G401.6 (cell line): ENCODE data around the gene ZNF710.

ENCODE experiments used
- FAIRE-seq: peaks from 2 replicates; lab custom pipeline; 2012; peaks lifted over from hg19 to GRCh38; lab: Jason Lieb, UNC

Gene ZNF710

DNA sequence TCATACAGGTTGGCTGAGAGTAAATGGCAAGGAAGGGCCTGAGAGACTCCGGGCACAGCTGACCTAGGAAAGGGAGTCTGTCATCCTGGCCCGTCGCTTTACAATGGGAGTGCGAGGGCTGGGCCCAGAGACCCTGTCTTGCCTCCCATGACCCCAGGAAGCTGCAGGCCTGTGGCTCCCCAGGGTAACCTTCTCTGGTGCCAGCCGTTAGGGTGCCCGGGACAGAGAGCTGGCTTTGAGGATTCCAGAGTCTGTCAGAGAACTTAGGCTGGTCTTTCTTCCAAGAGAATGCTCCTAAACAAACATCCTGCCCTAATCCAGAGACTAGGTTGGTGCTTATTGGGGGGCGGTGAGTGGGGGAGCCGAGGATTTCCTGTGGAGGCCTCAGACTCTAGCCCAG, 18.5 kb downstream of the ZNF710 start:
- FAIRE-seq = no peak

DNA sequence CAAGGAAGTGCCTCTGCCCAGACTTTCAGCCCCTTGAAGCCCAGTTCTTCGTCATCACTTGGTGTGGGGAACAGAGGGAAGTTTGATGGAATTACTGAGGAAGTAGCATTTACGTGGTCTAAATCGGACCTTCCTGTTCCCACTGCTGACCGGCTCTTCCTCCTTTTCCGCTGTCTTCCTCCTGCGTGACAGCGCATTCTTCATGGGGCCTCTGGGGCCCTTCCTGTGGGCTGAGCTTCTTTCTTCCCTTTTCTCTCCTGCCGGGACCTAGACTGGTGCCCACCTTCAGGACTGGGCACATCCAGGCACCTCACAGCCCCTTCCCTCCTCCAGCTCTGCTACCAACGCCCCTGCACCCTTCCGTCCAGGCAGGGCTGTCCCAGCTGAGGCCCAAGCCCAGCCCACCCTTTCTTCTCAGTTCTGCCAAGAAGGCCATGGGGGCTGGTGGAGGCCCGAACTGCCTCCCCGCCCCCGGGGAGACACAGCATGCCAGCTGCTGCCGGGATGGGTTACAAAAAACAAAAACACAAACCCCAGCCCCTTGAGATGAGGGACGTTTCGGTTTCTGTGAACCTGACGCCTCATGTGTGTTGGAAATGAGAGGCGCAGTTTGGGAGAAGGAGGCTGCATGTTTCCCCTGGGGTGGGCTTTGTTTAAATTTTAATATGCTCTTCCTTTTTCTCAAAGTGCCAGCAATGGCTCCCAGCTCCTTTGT, 19.1 kb downstream of the ZNF710 start:
- FAIRE-seq = no peak

DNA sequence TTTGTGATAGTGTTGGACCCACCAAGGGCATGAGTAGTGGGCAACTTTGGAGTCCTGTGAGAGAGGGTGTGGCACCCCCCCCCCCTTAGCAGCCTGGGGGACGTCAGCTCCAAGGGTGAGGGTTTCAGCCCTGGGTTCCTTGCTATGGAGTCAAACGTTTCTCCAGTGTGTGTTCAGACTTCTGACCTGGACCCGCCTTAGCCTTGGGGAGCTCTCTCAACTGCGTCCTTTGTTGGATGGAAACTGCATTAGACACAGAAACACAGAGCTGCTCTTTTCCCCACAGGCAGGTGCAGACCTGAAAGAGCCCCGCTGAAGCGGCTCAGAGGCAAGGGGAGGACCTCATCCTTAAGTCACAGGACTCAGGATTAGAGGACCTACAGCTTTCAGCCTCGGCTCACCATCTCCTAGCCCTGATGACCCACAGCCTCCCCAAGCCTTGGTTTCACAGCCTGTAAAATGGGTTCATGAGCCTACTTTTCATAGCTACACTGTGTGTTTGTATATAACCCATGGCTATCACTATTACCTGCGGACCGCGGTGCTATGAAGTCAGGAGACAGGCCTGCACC, 19.9 kb downstream of the ZNF710 start:
- no peak for FAIRE-seq

DNA sequence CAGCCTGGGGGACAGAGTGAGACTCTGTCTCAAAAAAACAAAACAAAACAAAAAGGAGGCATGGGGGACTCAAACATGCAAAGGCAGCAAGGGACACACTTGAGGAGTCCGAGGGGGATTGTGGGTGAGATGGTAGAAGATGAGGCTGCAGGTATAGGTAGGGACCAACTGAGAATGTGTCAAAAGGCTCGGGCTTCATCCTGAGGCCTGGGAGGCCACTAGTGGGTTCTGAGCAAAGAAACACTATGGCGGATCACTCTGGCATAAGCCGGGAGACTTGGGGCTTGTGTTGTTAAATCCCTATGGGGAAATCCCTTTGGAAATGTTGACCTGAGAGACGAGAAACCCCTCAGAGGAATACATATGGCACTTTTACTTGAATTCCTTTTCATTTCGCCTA, 21.2 kb downstream of the ZNF710 start:
- FAIRE-seq = no peak

DNA sequence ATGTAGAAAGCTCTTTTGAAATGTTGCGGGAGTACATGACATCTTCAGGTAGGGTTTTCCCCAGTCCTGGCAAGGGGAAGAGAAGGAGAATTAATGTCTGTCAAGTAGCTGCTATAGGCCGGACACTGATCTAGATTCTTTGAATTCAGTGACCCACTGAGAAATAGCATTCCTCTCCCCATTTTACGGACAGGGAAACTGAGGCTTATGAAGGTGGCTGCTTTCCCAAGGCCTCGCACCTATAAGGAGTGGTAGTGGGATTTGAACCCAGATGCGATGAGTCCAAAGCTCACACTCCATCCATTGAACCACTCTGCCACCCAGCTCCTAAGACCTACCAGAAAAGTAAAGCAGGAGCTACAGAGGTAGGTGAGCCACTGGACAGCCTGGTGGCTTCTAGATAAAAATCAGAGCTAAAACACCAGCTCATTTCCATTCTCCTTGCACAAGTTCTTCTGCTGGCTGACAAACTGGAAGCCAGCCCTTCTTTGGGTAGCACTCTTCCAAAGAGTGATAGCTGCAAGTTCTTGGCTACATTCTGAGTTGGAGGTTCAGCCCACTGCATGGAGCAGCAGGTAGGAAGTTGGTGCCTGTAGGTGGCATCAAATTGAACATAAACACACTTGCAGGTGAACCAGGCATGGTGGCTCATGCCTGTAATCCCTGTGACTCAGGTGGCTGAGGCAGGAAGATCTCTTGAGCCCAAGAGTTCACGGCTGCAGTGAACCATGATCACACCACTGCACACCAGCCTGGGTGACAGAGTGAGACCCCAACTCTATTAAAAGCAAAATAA, 22.0 kb downstream of the ZNF710 start:
- no peak for FAIRE-seq

DNA sequence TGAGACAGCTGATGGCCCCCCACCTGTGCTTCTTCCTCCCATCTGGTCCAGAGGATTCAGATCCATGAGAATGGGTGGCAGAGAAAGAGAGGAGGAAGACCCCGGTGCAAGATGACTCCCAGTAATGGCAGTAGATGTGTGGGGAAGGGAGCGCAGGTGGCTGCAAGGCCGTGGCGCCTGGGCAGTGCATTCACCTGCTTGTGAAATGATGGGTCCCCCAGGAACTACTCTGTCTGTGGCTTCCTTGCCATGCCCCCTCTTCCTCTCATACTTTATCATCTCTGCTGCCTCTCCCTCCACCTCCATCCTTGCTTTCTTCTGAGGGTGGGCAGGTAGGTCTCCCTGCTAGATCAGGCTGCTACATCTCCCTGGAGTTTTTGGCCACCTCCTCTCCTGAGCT, 23.3 kb downstream of the ZNF710 start:
- FAIRE-seq = no peak

DNA sequence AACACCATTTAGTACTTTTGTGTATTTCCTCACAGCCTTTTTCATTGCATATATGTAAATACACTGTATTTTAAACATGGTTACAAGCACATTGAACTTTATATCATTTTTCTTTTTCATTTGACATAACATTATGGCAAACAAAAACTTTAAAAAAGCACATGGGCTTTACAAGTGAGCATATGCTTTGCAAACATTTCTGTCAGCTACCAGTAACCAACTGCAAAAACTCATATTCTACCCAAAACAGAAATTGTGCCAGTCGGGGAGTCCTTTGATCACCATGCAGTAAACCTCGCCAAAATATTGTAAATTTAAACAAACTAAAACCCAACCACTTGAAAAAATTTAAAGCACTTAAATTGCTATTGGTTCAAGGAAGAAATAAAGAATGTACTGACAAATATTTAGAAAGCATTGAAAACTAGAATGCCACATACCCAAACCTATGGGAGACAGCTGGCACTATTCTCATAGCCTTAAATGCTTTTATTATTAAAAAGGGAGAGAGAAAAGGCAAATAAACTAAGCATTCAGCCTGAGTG, 24.4 kb downstream of the ZNF710 start:
- no peak for FAIRE-seq

DNA sequence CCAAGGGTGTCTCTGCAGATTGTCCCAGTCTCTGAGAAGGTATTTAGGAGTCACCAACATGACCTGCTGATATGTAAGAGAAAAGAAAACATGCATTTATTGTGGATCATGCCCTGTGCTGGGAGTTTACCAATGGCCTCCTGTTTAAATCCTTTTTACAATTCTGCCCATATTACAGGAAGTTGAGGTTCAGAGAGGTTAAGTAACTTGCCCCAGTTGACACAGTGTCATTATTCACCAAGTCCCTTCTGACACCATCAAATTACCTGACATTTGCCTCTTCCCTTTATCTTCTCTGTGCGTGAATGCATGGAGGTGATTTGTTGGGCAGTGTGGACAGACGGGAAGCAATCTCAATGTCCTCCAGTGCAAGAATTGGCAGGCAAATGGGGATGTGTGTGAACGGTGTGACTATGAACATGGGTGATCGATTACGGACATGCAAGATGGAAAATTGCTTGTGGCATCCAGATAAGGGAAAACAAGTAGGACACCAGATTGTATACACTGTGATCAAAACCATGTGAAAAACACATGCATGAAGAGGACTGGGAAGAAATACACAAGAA, 27.3 kb downstream of the ZNF710 start:
- no peak for FAIRE-seq

DNA sequence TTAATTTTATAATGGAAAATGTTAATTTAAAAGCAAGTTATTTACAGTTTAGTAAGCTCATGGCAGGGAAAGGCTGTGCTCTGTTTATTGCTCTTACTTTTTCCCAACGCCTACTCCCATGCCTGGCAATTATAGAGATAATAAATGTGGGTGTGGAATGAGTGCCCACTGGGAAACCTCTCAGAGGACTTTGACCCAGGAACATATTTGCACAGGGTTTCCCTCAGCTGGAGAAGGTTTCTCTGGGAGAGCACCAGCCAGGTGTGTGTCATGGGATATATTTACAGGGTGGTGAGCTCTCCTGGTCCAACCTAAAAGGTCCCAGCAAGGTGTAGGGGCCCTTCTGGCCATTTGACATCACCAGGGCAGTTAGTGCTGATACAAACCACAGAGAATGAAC, 27.9 kb downstream of the ZNF710 start:
- no peak for FAIRE-seq

DNA sequence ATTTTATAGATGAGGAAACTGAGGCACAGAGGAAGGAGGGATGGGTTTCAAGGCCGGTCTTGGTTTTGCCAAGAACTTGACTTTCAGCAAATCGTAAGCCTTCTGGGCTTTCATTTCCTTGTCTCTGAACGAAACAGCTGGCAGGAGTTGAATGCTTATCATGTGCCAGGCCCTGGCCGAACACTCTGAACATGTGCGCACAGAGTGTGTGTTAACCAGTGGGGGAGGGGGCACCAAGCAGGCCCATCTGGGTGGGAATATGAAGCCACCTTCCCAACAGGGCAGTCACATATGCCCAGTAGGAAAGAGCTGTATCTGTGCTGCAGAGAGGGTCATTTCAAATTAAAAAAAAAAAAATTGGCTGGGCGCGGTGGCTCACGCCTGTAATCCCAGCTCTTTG, 29.3 kb downstream of the ZNF710 start:
- no peak for FAIRE-seq

DNA sequence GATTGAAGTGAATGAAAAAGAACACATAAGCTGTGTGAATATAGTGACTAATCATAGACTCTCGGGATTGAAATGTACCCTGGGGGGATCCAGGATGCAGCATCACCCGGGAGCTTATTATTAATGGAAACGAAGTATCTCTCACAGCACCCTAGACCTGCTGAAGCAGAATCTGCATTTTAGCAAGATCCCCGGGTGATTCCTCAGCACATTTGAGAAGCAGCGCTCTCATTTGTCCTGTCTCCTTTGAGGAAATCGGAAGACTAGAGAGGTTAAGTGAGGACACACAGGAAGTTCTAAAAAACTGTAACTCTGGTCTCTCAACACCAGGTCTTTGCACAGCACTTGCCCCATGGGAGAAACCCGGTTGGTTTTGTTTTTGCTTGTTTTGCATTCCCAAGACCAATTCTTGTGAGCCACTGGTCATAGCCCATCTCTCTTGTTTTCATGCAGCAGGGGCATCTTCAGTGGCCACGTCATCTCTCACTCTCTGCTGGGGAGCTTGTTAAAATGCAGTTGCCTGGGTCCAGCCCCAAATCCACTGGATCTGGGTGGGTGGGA, 30.2 kb downstream of the ZNF710 start:
- FAIRE-seq = no peak

DNA sequence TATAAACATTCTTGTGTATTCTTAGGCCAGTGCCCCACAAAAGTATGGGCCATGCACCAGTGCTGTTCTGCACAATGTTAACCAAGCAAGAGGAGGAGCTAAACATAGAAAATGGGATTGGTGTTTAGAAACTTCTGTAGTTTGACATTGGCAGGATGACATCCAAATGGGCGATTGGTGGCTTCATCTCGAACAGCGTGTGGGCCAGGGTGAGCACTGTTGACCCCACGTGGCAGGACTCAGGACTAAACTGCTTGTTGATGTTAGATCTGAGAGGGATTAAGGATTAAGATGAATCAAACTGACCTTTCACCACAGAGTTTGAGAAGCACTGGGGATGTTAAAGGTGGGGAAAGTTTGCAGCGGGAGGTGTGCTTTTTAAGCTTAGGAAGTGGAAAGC, 31.9 kb downstream of the ZNF710 start:
- no peak for FAIRE-seq

DNA sequence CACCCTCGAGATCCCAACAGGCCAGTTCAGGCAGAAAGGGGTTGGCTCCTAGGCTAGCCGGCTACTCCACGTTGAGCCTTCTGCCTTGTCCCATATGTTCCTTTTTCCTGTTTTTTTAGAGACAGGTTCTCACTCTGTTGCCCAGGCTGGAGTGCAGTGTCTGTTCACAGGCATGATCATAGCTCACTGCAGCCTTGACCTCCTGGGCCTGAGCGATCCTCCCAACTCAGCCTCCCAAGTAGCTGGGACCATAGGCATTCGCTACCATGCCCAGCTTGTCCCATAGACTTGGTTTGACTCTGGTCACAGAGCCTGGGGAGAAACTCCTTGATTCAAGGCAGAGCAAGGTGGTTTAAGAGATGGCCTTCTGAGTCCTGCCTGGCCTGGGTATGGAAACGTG, 32.3 kb downstream of the ZNF710 start:
- FAIRE-seq = no peak

DNA sequence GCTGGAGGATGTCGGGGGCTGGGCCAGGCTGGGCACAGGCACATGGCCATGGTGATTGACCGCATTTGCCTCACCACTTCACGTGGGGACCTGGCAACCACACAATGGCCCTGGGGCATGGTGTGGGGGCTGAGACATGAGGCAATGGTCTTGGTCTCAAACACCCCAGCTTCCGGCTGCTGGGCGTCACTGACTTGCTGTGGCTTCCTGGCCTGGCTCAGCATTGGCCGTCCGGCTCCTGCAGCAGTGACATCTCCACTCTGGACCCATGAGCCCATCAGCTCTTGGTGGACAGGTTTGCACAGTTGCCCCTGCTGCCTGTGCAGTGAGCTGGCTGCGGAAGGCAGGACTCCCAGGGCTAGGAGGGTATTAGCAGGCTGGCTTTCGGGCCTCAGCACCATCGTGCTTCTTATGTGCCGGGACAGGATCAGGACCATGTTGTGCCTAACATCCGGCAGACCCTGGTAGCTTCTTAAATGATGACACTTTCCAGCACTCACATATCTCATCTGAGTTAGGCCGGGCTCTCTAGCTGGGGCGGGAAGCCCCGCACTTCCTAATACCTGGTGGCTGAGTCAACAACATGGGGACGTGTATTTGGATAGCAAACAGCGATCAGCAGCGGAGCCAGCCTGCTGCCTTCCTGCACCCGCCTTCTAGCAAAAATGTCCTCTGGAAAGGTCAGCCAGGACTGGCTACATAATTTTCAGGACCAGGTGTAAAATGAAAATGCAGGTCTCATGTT, 34.1 kb downstream of the ZNF710 start:
- FAIRE-seq = no peak

DNA sequence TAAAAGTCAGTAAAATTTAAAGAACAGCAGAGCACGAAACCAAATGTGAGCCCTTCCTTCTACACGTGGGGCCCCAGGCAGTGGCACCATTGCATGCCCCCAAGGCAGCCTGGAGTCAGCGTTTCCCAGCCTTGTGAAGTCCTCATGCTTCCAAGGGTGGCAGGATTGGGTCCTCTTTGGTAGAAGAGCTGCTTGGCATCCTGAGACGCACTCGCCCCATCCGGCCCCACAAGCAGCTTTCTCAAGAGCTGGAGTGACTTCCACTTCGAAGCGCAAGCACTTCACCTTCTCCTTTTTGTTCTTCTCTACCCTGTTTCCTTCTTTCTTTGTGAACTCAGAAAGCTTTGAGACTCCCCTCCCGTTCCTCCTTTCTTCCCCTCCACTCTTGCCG, 34.7 kb downstream of the ZNF710 start:
- FAIRE-seq = no peak

DNA sequence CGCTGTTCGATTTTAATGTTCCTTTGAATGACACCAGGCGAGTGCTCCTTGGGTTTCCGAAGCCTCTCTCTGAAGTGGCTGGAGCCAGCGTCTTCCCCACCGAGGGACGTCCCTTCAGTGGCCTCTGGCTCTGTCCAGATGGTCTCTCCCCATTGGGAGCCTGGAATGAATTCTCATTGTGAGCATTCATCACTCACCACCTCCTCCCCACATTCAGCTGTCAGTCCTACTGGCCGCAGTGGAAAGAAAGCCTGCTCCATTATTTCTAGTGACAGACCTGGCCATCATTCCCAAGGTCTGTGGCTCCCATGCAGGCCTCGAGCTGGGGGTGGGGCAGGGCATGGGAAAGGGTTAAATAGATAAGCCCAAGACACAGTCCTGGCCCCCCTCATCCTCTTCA, 35.2 kb downstream of the ZNF710 start:
- no peak for FAIRE-seq

DNA sequence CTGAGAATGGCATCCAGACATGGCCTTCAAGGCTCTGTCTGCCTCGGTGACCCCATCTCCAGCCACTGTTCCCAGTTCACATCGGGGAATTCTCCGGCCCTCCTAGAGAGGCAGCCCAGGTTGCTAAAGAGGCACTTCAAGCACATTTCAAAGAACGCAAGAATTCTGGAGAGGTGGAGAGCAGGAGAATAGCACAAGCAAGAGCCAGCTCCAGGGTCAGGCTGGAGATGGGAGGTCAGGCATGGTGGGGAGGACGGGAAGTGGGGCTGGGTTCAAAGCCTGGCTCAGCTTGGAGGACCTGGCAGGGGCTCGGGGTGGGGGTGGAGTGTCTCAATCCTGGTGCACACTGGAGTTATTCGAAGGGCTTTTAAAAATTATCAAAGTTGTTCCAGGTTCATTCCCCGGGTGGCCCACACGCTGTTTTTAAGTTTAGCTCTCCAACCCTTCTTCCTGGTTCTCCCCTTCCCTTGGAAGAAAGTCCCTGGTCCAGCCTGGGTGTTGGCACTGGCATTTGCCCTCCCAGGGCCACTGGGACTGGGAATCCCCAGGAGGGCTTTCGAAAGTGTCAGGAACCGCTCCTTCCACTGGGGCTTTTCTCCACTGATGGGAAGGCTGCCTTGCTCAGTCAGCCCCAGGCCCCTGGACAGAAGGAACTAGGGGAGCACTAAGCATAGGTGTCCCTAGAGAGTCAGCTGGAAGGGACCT, 35.8 kb downstream of the ZNF710 start:
- no peak for FAIRE-seq

DNA sequence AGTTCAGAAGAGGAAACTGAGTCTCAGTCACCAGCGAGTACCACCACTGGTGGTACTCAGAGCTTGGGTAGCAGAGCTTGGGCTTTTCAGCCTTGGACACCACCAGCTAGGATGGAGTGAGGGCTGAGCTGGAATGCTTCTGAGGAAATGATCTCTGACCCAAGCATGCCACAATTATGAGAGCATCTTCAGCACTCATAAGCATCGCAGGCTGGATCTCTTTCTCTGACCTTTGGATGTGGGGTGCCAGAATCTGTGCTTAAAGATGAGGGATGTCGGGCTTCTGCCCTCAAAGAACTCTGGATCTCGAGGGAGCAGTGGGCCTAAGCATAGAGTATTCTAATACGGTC, 36.4 kb downstream of the ZNF710 start:
- no peak for FAIRE-seq

DNA sequence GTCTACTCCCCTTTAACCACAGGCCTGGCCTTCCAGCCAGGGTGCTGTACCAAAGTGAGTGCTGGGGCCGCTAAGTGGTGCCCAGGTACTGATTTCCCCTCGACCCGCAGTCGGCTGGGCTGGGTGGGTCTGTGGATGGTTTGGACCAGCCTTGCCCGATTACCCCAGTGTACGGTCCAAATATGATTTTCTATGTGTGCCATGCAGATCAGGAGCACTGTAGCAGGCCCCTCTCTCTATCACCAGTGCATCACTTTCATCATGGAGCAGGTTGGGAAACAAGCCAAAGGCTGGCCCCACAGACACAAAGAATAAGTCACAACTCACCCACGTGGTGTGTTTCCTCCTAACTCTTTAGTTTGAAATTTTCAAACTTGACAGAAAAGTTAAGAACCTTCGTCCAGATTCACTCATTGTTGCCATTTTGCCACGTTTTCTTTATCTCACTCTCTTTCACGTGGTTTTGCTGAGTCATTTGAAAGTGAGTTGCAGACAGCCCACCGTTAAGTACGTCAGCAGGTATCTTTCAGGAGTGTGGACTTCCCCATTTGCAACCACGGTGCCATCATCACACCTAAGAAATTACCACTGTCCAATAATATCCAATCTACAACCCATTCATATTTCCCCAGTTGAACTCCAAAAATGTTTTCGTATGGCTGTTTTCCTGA, 37.0 kb downstream of the ZNF710 start:
- FAIRE-seq = no peak

DNA sequence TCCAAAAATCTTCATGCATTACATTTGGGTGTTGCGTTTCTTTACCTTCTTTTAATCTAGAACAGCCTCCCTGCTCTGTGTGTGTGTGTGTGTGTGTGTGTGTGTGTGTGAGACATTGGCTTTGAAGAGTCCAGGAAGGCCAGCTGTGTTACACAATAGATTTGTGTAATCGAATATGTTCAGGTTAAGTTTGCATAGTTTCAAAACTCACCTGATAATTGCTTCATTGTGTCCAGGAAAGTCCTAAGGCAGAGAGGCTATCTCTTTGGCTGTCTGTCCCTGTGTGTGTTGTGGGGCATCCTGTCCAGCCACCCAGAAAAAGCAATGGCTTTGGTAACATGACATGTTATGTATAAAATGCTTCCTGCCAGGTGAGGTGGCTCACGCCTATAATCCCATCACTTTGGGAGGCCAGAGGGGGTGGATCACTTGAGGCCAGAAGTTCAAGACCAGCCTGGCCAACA, 37.5 kb downstream of the ZNF710 start:
- no peak for FAIRE-seq

DNA sequence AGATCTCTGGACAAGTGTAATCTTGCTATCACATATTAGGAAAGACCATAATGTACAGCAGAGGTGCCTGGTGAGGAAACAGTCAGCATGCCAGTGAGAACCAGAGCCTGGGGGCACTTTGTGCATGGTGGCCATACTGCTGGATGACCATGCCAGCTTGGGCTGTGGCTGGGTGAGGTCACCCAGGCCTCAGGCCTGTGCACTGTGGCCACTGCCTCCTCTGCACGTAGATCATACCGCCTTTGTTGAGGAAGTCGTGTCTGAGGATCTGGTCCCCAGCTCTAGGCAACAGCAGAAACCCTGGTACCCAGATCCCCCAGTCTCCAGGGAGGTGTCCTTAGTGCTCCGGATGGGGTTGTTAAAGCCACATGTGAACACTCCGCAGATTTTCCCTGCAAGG, 38.9 kb downstream of the ZNF710 start:
- no peak for FAIRE-seq
